Pulmonary artery endothelial cell (primary cell): Measurements from ENCODE around the gene SLC38A5. TPM values are rescaled to one million over a fixed set of nuclear protein-coding genes. Genes with fewer than 3 reads are reported as not detected.

Source experiments
- DNase-seq: peaks from one replicate; pipeline ENCODE4 v3.0.0-alpha.2; 2011; ENCODE audit warnings: low read depth, low spot score
- total RNA-seq: library from RNA; depleted of rRNA; stranded (reverse); fragments of >200 nt; gene quantifications from 2 replicates; pipeline ENCODE4 v1.2.3, GENCODE V29; 2014

The SLC38A5 gene
- total RNA-seq, 1 donor from 2014 or later = 54.8 TPM

GRCh38 chrX:48491809-48492208, 21.7 kb upstream of the SLC38A5 start:
- DNase-seq = no peak

GRCh38 chrX:48490661-48491060, 20.6 kb upstream of the SLC38A5 start:
- DNase-seq = no peak

GRCh38 chrX:48489892-48490291, 19.8 kb upstream of the SLC38A5 start:
- DNase-seq = no peak

- no peak for DNase-seq
Measured at GRCh38 chrX:48489296-48489695, 19.2 kb upstream of the SLC38A5 start.

- no peak for DNase-seq
Measured at GRCh38 chrX:48488034-48488433, 18.0 kb upstream of the SLC38A5 start.

GRCh38 chrX:48487362-48487798, 17.3 kb upstream of the SLC38A5 start:
- no peak for DNase-seq

GRCh38 chrX:48482526-48482925, 12.5 kb upstream of the SLC38A5 start:
- DNase-seq = no peak

GRCh38 chrX:48480583-48480982, 10.5 kb upstream of the SLC38A5 start:
- no peak for DNase-seq

GRCh38 chrX:48480142-48480541, 10.1 kb upstream of the SLC38A5 start:
- DNase-seq = no peak

GRCh38 chrX:48478806-48479205, 8.7 kb upstream of the SLC38A5 start:
- no peak for DNase-seq

- no peak for DNase-seq
Measured at GRCh38 chrX:48477960-48478755, 8.1 kb upstream of the SLC38A5 start.

GRCh38 chrX:48476919-48477318, 6.9 kb upstream of the SLC38A5 start:
- no peak for DNase-seq

- DNase-seq = peak; percentile 76
Measured at GRCh38 chrX:48475774-48476577, 5.9 kb upstream of the SLC38A5 start, which contains the start of gene FTSJ1. Gene FTSJ1, plus strand, starts transcription at chrX:48476199. Its CDS starts 1,849 bp downstream, at chrX:48478048.

- DNase-seq = no peak
Measured at GRCh38 chrX:48475296-48475695, 5.2 kb upstream of the SLC38A5 start.

GRCh38 chrX:48474581-48474980, 4.5 kb upstream of the SLC38A5 start:
- no peak for DNase-seq

GRCh38 chrX:48474127-48474526, 4.1 kb upstream of the SLC38A5 start:
- no peak for DNase-seq

- DNase-seq = no peak
Measured at GRCh38 chrX:48473704-48473990, 3.6 kb upstream of the SLC38A5 start.

- no peak for DNase-seq
Measured at GRCh38 chrX:48472851-48473703, 3.0 kb upstream of the SLC38A5 start.

- no peak for DNase-seq
Measured at GRCh38 chrX:48472225-48472624, 2.2 kb upstream of the SLC38A5 start.

GRCh38 chrX:48471504-48471903, 1.4 kb upstream of the SLC38A5 start:
- no peak for DNase-seq

- DNase-seq = no peak
Measured at GRCh38 chrX:48470833-48471118, 716 bp upstream of the SLC38A5 start.
